Liver (tissue), 9 donors: Measurements from ENCODE around the gene SERINC1. TPM values are rescaled to one million over a fixed set of nuclear protein-coding genes. Genes with fewer than 3 reads are reported as not detected.

ENCODE experiments used
- DNase-seq: peaks from one replicate; pipeline ENCODE4 v3.0.0-alpha.2; 2017; ENCODE audit warnings: low spot score
- H3K27ac ChIP-seq, 2 donors: one replicate each; pipeline ENCODE4 v1.7.0; 2013; ENCODE audit warnings: inconsistent platforms in 2 of 2, low read length in 2 of 2, control low read depth in 1 of 2, low read depth in 1 of 2, mild to moderate bottlenecking in 1 of 2
- H3K27me3 ChIP-seq, 4 donors: one replicate each; pipeline versions ENCODE4 v1.6.1 to v1.7.0; 2013; ENCODE audit warnings: low read length in 3 of 4, inconsistent platforms in 1 of 4, mild to moderate bottlenecking in 1 of 4, moderate library complexity in 1 of 4; ENCODE audit not compliant: control insufficient read depth in 4 of 4, insufficient read depth in 4 of 4
- H3K36me3 ChIP-seq, 4 donors: one replicate each; pipeline versions ENCODE4 v1.6.1 to v1.7.0; 2013; ENCODE audit warnings: low read length in 3 of 4, mild to moderate bottlenecking in 3 of 4, low read depth in 1 of 4, moderate library complexity in 1 of 4; ENCODE audit not compliant: control insufficient read depth in 4 of 4, insufficient read depth in 3 of 4
- H3K4me1 ChIP-seq, 4 donors: one replicate each; pipeline versions ENCODE4 v1.6.1 to v1.7.0; 2013; ENCODE audit warnings: low read length in 3 of 4, mild to moderate bottlenecking in 3 of 4, moderate library complexity in 1 of 4; ENCODE audit not compliant: control insufficient read depth in 4 of 4, insufficient read depth in 4 of 4
- H3K4me3 ChIP-seq, 3 donors: one replicate each; pipeline versions ENCODE4 v1.6.1 to v1.7.0; 2013; ENCODE audit warnings: low read length in 3 of 3, control low read depth in 1 of 3, low read depth in 1 of 3, mild to moderate bottlenecking in 1 of 3
- H3K9ac ChIP-seq, 2 donors: one replicate each; pipeline ENCODE4 v1.7.0; 2013; ENCODE audit warnings: low read length in 2 of 2, mild to moderate bottlenecking in 2 of 2, moderate library complexity in 2 of 2, control low read depth in 1 of 2, low read depth in 1 of 2
- H3K9me3 ChIP-seq, 4 donors: one replicate each; pipeline versions ENCODE4 v1.6.1 to v1.7.0; 2013; ENCODE audit warnings: low read length in 3 of 4; ENCODE audit not compliant: control insufficient read depth in 4 of 4
- ATF3 ChIP-seq: IDR thresholded peaks from 2 replicates; pipeline ENCODE4 v1.6.1; 2016; ENCODE audit warnings: antibody characterized with exemption
- CTCF ChIP-seq: fragments of 150-350 bp; IDR thresholded peaks from 2 replicates; pipeline ENCODE4 v1.5.1; 2017; ENCODE audit warnings: improper control_type of control experiment, low read depth, low read length; ENCODE audit not compliant: missing input control
- EGR1 ChIP-seq, 2 donors: IDR thresholded peaks; 2 replicates each; pipeline ENCODE4 v1.6.1; 2016 to 2018; ENCODE audit warnings: antibody characterized with exemption in 2 of 2, low read depth in 2 of 2
- FOXA1 ChIP-seq: IDR thresholded peaks from 2 replicates; pipeline ENCODE4 v1.6.1; 2016; ENCODE audit warnings: antibody characterized with exemption
- FOXA2 ChIP-seq: IDR thresholded peaks from 2 replicates; pipeline ENCODE4 v1.6.1; 2016; ENCODE audit warnings: antibody characterized with exemption
- GABPA ChIP-seq, 2 donors: IDR thresholded peaks in 1 of 2; conservative IDR thresholded peaks in 1 of 2; 2 replicates each; pipeline ENCODE4 v1.6.1; 2016; ENCODE audit warnings: antibody characterized with exemption in 2 of 2, mild to moderate bottlenecking in 1 of 2, moderate library complexity in 1 of 2
- HNF4A ChIP-seq, 2 donors: conservative IDR thresholded peaks; 2 replicates each; pipeline ENCODE4 v1.6.1; 2016; ENCODE audit warnings: antibody characterized with exemption in 2 of 2, mild to moderate bottlenecking in 2 of 2
- HNF4G ChIP-seq: IDR thresholded peaks from 2 replicates; pipeline ENCODE4 v1.6.1; 2016; ENCODE audit warnings: antibody characterized with exemption
- JUND ChIP-seq, 2 donors: IDR thresholded peaks; 2 replicates each; pipeline ENCODE4 v1.6.1; 2016; ENCODE audit warnings: antibody characterized with exemption in 2 of 2
- MAX ChIP-seq: IDR thresholded peaks from 2 replicates; pipeline ENCODE4 v1.6.1; 2016; ENCODE audit warnings: antibody characterized with exemption
- NR2F2 ChIP-seq: IDR thresholded peaks from 2 replicates; pipeline ENCODE4 v1.6.1; 2016; ENCODE audit warnings: antibody characterized with exemption
- RAD21 ChIP-seq, 2 donors: IDR thresholded peaks; 2 replicates each; pipeline ENCODE4 v1.6.1; 2016; ENCODE audit warnings: antibody characterized with exemption in 2 of 2, mild to moderate bottlenecking in 2 of 2
- RXRA ChIP-seq, 2 donors: IDR thresholded peaks; 2 replicates each; pipeline ENCODE4 v1.6.1; 2017 to 2018; ENCODE audit warnings: antibody characterized with exemption in 2 of 2, mild to moderate bottlenecking in 1 of 2
- SP1 ChIP-seq: IDR thresholded peaks from 2 replicates; pipeline ENCODE4 v1.6.1; 2018; ENCODE audit warnings: antibody characterized with exemption, mild to moderate bottlenecking
- TAF1 ChIP-seq: conservative IDR thresholded peaks from 2 replicates; pipeline ENCODE4 v1.6.1; 2016; ENCODE audit warnings: antibody characterized with exemption, mild to moderate bottlenecking
- YY1 ChIP-seq: IDR thresholded peaks from 2 replicates; pipeline ENCODE4 v1.6.1; 2016; ENCODE audit warnings: antibody characterized with exemption, mild to moderate bottlenecking
- WGBS: extraction: QIAGEN DNeasy Blood & Tissue Kit; methylation state at CpG from one replicate; pipeline ENCODE4 v1.1.7; 2013; 5-methylcytosine and 5-hydroxymethylcytosine counted together
- polyA plus RNA-seq, 2 donors: library from polyadenylated mRNA; stranded (reverse) in 1 of 2; unstranded in 1 of 2; fragments of 200-250 nt in 1 of 2; fragments of >200 nt in 1 of 2; fragmentation: Nextera tagmentation in 1 of 2; extraction: Ambion mirVana in 1 of 2; gene quantifications; one replicate each; pipeline versions ENCODE4 v1.2.1 to v1.2.3, GENCODE V29; 2013 to 2015
- total RNA-seq, 2 donors: library from RNA; depleted of rRNA; stranded (reverse); fragments of >200 nt; gene quantifications; one replicate each; pipeline ENCODE4 v1.2.3, GENCODE V29; 2014
- TF ChIP-seq, protein P1 (sequence below): IDR thresholded peaks from 2 replicates; pipeline ENCODE4 v1.6.1; 2016; ENCODE audit warnings: antibody characterized with exemption, mild to moderate bottlenecking
- TF ChIP-seq, protein P2 (sequence below): IDR thresholded peaks from 2 replicates; pipeline ENCODE4 v1.6.1; 2016; ENCODE audit warnings: antibody characterized with exemption
- donor health status: healthy.
- donor health status: healthy.
- donor health status: healthy.
- donor health status: healthy.
- donor health status: healthy.

SERINC1 gene
- total and polyA plus RNA-seq, 4 donors: 79.8 to 139 (median 113) TPM

GRCh38 chr6:122401104-122401503 is 70.5 kb downstream of the SERINC1 start:
- Histone ChIP-seq H3K27ac (no peak overlapping the region), H3K27me3 (no peaks in the 10 kb centered on the region), H3K9me3 (no peaks in the 10 kb centered on the region), H3K36me3 (peaks cover 0 to 2% (median 0%) of the 10 kb centered on the region in 4 donors), H3K9ac (no peak overlapping the region), H3K4me3 (no peak overlapping the region), H3K4me1 (peaks cover 0 to 8% (median 6%) of the 10 kb centered on the region in 4 donors)
- DNase-seq: no peak
- WGBS: 91% methylated on average over 4 of the region's 4 CpGs
- TF ChIP-seq YY1 (no peak), TAF1 (no peak), ATF3 (no peak), RAD21 (IDR thresholded peaks at IDR 0.05) (no peak), CTCF (no peak), HNF4G (no peak), MAX (no peak), SP1 (no peak), RXRA (IDR thresholded peaks at IDR 0.05) (no peak), EGR1 (IDR thresholded peaks at IDR 0.05; ENCODE audit: low read depth in 2 of 2) (no peak), GABPA (IDR thresholded peaks at IDR 0.05 in 1 of 2, conservative IDR thresholded peaks at IDR 0.05 in 1 of 2) (no peak), JUND (IDR thresholded peaks at IDR 0.05) (no peak), FOXA1 (no peak), NR2F2 (no peak), FOXA2 (no peak), HNF4A (conservative IDR thresholded peaks at IDR 0.05) (no peak)
- TF ChIP-seq, protein P1, sequence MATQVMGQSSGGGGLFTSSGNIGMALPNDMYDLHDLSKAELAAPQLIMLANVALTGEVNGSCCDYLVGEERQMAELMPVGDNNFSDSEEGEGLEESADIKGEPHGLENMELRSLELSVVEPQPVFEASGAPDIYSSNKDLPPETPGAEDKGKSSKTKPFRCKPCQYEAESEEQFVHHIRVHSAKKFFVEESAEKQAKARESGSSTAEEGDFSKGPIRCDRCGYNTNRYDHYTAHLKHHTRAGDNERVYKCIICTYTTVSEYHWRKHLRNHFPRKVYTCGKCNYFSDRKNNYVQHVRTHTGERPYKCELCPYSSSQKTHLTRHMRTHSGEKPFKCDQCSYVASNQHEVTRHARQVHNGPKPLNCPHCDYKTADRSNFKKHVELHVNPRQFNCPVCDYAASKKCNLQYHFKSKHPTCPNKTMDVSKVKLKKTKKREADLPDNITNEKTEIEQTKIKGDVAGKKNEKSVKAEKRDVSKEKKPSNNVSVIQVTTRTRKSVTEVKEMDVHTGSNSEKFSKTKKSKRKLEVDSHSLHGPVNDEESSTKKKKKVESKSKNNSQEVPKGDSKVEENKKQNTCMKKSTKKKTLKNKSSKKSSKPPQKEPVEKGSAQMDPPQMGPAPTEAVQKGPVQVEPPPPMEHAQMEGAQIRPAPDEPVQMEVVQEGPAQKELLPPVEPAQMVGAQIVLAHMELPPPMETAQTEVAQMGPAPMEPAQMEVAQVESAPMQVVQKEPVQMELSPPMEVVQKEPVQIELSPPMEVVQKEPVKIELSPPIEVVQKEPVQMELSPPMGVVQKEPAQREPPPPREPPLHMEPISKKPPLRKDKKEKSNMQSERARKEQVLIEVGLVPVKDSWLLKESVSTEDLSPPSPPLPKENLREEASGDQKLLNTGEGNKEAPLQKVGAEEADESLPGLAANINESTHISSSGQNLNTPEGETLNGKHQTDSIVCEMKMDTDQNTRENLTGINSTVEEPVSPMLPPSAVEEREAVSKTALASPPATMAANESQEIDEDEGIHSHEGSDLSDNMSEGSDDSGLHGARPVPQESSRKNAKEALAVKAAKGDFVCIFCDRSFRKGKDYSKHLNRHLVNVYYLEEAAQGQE: no peak
- TF ChIP-seq, protein P2, sequence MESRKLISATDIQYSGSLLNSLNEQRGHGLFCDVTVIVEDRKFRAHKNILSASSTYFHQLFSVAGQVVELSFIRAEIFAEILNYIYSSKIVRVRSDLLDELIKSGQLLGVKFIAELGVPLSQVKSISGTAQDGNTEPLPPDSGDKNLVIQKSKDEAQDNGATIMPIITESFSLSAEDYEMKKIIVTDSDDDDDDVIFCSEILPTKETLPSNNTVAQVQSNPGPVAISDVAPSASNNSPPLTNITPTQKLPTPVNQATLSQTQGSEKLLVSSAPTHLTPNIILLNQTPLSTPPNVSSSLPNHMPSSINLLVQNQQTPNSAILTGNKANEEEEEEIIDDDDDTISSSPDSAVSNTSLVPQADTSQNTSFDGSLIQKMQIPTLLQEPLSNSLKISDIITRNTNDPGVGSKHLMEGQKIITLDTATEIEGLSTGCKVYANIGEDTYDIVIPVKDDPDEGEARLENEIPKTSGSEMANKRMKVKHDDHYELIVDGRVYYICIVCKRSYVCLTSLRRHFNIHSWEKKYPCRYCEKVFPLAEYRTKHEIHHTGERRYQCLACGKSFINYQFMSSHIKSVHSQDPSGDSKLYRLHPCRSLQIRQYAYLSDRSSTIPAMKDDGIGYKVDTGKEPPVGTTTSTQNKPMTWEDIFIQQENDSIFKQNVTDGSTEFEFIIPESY: no peak
